Spleen (tissue), 7 donors: ENCODE data around the gene MGMT.

ENCODE experiments used
- CTCF ChIP-seq, 11 experiments: fragments of 200-600 bp in 7 of 11; fragments of 450-650 bp in 4 of 11; sonication (generic) in 4 of 11; IDR thresholded peaks in 8 of 11; conservative IDR thresholded peaks in 3 of 11; 1 replicate in 7 of 11; 2 replicates in 4 of 11; pipeline versions ENCODE4 v1.4.0 to v1.8.0; 2016 to 2021; ENCODE audit warnings: antibody characterized with exemption in 11 of 11, inconsistent platforms in 4 of 11, mild to moderate bottlenecking in 1 of 11
- POLR2A ChIP-seq, 3 donors: fragments of 450-650 bp; IDR thresholded peaks; one replicate each; pipeline ENCODE4 v1.5.1; 2017; ENCODE audit warnings: antibody characterized with exemption in 3 of 3, mild to moderate bottlenecking in 1 of 3
- POLR2AphosphoS5 ChIP-seq, 3 donors: sonication (generic); formaldehyde crosslinking; IDR thresholded peaks; one replicate each; pipeline ENCODE4 v1.5.1; 2017; ENCODE audit warnings: antibody characterized with exemption in 3 of 3
- donor health status: DM: no; HTN: no; CAD: no; lungs with moderate emphysema.
- donor health status: DM: no; HTN: no; CAD: no.
- donor health status: DM: no; HTN: no; CAD: no.

DNA sequence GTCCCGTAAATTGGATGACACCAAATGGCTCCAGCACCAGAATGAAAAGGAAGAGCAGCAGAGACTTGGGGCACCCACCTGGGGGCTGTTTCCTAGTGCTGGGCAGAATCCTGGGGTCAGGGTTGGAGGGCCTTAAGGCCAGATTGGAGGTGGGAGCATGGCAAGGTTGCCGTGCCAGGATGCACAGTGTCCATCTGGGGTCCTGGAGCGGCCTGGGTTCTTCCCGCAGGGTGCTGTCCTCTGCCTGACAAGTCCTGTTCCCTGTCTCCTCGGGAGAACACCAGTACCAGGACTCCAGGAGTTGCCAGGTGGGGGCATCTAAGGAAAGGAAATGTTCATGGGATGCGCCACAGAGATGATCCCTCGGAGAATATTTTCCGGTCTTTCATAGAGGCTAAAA lies 42.8 kb downstream of the MGMT start:
- TF ChIP-seq POLR2A (IDR thresholded peaks at IDR 0.05) (no peak), CTCF (IDR thresholded peaks at IDR 0.05 in 8 of 11, conservative IDR thresholded peaks at IDR 0.05 in 3 of 11) (no peak), POLR2AphosphoS5 (IDR thresholded peaks at IDR 0.05) (no peak)
